Glutamatergic neuron (in vitro differentiated cells): ENCODE measurements around the gene CHRNA3. TPM values are rescaled to one million over a fixed set of nuclear protein-coding genes. Genes with fewer than 3 reads are reported as not detected.

Source experiments
- DNase-seq: peaks from one replicate; pipeline ENCODE4 v3.0.0; 2022
- H3K27ac Mint-ChIP-seq: one replicate; pipeline ENCODE4 v1.8.0; 2020; ENCODE audit warnings: mild to moderate bottlenecking, mixed read lengths, inconsistent platforms; ENCODE audit not compliant: unreplicated experiment
- H3K27me3 Mint-ChIP-seq: one replicate; pipeline ENCODE4 v1.8.0; 2020; ENCODE audit warnings: mild to moderate bottlenecking, moderate library complexity, mixed read lengths, inconsistent platforms; ENCODE audit not compliant: unreplicated experiment
- H3K36me3 Mint-ChIP-seq: one replicate; pipeline ENCODE4 v1.8.0; 2020; ENCODE audit warnings: mild to moderate bottlenecking, mixed read lengths, inconsistent platforms; ENCODE audit not compliant: unreplicated experiment
- H3K4me1 Mint-ChIP-seq: one replicate; pipeline ENCODE4 v1.8.0; 2020; ENCODE audit warnings: mild to moderate bottlenecking, low read depth, mixed read lengths, inconsistent platforms; ENCODE audit not compliant: unreplicated experiment
- H3K4me3 Mint-ChIP-seq: one replicate; pipeline ENCODE4 v1.8.0; 2020; ENCODE audit warnings: mild to moderate bottlenecking, mixed read lengths, inconsistent platforms; ENCODE audit not compliant: unreplicated experiment
- H3K9me3 Mint-ChIP-seq: one replicate; pipeline ENCODE4 v1.8.0; 2020; ENCODE audit warnings: mild to moderate bottlenecking, moderate library complexity, mixed read lengths, inconsistent platforms; ENCODE audit not compliant: unreplicated experiment
- total RNA-seq: library from RNA; stranded (reverse); fragmentation: NEBNext Ultra II Directional; extraction: Animal tissue kit (Norgen Biotek cat#: 25700); gene quantifications from one replicate; pipeline ENCODE4 v1.2.1, GENCODE V29; 2021; ENCODE audit not compliant: unreplicated experiment
- TF ChIP-seq, protein P1 (sequence below): fragments of 200-600 bp; sonication (generic); IDR thresholded peaks from one replicate; pipeline ENCODE4 v1.5.0; 2021; ENCODE audit not compliant: partially characterized antibody, unreplicated experiment

The CHRNA3 gene
- total RNA-seq, 1 donor from 2014 or later = 208 TPM

DNA sequence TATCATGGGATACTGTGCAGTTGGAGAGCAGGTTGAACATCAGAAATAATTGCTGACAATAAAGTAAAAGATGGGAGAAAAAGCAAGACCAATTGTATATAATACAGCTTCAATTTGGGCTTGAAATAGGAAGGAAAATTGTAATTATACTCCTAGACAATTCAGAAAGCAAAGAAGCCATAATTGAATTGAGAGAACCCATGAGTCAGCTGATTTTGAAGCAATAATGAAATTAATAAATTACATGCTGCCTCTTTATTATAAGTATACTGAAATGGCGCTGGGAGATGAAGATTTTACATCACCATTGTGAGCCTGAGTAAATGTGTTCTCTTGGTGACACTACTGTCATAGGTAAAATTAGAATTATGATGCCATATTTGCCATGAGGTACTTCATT, 23.2 kb downstream of the CHRNA3 start:
- peaks cover 1% of the 10 kb centered on the region for H3K9me3 Mint-ChIP-seq
- peaks cover 8% of the 10 kb centered on the region for H3K36me3 Mint-ChIP-seq
- no peak for DNase-seq
- peaks cover 8% of the 10 kb centered on the region for H3K27me3 Mint-ChIP-seq
- no peak overlapping the region for H3K27ac Mint-ChIP-seq
- TF ChIP-seq, protein P1, sequence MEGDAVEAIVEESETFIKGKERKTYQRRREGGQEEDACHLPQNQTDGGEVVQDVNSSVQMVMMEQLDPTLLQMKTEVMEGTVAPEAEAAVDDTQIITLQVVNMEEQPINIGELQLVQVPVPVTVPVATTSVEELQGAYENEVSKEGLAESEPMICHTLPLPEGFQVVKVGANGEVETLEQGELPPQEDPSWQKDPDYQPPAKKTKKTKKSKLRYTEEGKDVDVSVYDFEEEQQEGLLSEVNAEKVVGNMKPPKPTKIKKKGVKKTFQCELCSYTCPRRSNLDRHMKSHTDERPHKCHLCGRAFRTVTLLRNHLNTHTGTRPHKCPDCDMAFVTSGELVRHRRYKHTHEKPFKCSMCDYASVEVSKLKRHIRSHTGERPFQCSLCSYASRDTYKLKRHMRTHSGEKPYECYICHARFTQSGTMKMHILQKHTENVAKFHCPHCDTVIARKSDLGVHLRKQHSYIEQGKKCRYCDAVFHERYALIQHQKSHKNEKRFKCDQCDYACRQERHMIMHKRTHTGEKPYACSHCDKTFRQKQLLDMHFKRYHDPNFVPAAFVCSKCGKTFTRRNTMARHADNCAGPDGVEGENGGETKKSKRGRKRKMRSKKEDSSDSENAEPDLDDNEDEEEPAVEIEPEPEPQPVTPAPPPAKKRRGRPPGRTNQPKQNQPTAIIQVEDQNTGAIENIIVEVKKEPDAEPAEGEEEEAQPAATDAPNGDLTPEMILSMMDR = no peak
- H3K4me3 Mint-ChIP-seq = no peak overlapping the region
- peaks cover 3% of the 10 kb centered on the region for H3K4me1 Mint-ChIP-seq

GRCh38 chr15:78574944-78575343, 45.9 kb downstream of the CHRNA3 start:
- Mint-ChIP-seq H3K27me3 (peaks cover 2% of the 10 kb centered on the region), H3K4me3 (no peak overlapping the region), H3K9me3 (no peaks in the 10 kb centered on the region), H3K27ac (no peak overlapping the region), H3K36me3 (no peaks in the 10 kb centered on the region), H3K4me1 (peaks cover 1% of the 10 kb centered on the region)
- no peak for DNase-seq
- TF ChIP-seq, protein P1 = no peak

DNA sequence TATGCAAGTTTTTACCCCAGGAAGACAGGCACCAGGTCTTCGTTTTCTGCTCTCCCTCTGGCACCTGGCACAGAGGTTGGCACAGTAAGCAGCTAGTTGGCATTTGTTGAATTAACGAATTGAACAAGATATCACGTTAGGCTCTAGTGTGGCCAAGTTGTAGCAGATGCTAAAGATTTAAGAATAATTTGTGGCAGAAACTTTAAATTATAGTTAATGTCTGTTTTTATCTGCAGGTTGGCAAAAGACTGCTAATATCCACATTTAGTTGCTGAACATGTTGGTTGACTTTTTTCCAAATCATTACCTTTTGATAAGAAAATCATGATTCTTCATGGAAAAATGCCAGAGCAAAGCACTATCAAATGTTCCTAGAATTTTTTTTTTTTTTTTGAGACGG, 47.4 kb downstream of the CHRNA3 start:
- TF ChIP-seq, protein P1 = no peak
- no peak overlapping the region for H3K4me3 Mint-ChIP-seq
- H3K27me3 Mint-ChIP-seq = peaks cover 2% of the 10 kb centered on the region
- no peak overlapping the region for H3K27ac Mint-ChIP-seq
- H3K4me1 Mint-ChIP-seq = peaks cover 1% of the 10 kb centered on the region
- no peaks in the 10 kb centered on the region for H3K36me3 Mint-ChIP-seq
- no peak for DNase-seq
- H3K9me3 Mint-ChIP-seq = no peaks in the 10 kb centered on the region

DNA sequence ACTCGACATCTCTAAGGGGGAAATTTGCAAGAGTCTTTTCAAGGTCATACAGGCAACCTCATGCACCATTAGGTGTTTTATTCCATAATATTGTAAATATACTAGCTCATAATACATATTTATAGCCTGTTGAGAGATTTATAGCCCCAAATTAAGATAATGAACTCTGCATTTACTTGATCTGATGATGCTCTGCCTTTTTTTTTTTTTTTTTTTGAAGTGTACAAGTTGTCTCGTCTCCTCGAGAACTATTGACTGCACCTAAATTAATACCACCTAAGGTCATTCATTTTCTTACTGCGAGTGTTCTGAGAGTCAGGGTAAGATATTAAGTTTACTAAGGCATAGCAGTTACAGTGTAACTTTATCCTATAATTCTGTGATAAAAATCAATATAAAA, 49.4 kb downstream of the CHRNA3 start:
- H3K9me3 Mint-ChIP-seq = peaks cover 3% of the 10 kb centered on the region
- TF ChIP-seq, protein P1 = no peak
- DNase-seq = no peak
- H3K27me3 Mint-ChIP-seq = peaks cover 3% of the 10 kb centered on the region
- H3K27ac Mint-ChIP-seq = no peak overlapping the region
- peaks cover 7% of the 10 kb centered on the region for H3K4me1 Mint-ChIP-seq
- no peak overlapping the region for H3K4me3 Mint-ChIP-seq
- H3K36me3 Mint-ChIP-seq = no peaks in the 10 kb centered on the region

- no peaks in the 10 kb centered on the region for H3K36me3 Mint-ChIP-seq
- no peak overlapping the region for H3K27ac Mint-ChIP-seq
- H3K4me1 Mint-ChIP-seq = peaks cover 7% of the 10 kb centered on the region
- H3K9me3 Mint-ChIP-seq = peaks cover 9% of the 10 kb centered on the region
- H3K4me3 Mint-ChIP-seq = no peak overlapping the region
- TF ChIP-seq, protein P1 = no peak
- peaks cover 8% of the 10 kb centered on the region for H3K27me3 Mint-ChIP-seq
- DNase-seq = no peak
Measured at GRCh38 chr15:78570710-78571109, 50.1 kb downstream of the CHRNA3 start.
